A673 (cell line): Measurements from ENCODE around the gene RABL6. TPM values are rescaled to one million over a fixed set of nuclear protein-coding genes. Genes with fewer than 3 reads are reported as not detected.
"Not testable (repeated sequence)": the region's sequence is repeated elsewhere in the genome, so short reads cannot be mapped to it uniquely, and the experiment has no call there.

Experiments used
- BruUV-seq: library from RNA; stranded (reverse); fragments of 400-500 nt; replicated peaks from 2 replicates; lab custom pipeline; 2021; lab: Mats Ljungman, UMichigan
- CTCF ChIA-PET: fragments of 300-600 bp; sonication (Branson Sonifier 250); formaldehyde crosslinking; loops from one replicate; lab custom pipeline; 2022; ENCODE audit warnings: antibody characterized with exemption; lab: Charles Lee
- POLR2A ChIA-PET: fragments of 300-600 bp; sonication (Branson Sonifier 250); formaldehyde crosslinking; loops from one replicate; lab custom pipeline; 2022; ENCODE audit warnings: antibody characterized with exemption; ENCODE audit not compliant: low non-redundant PET; lab: Charles Lee
- DNase-seq: peaks from one replicate; pipeline ENCODE4 v3.0.0-alpha.2; 2015; ENCODE audit warnings: low spot score
- H3K27ac ChIP-seq: fragments of 200-600 bp; sonication (generic); 2 replicates; pipeline ENCODE4 v1.5.1; 2016; ENCODE audit warnings: mixed run types, low read depth, mild to moderate bottlenecking, mixed read lengths, antibody characterized with exemption, low read length; ENCODE audit not compliant: poor library complexity, severe bottlenecking
- H3K27me3 ChIP-seq: fragments of 200-600 bp; sonication (generic); replicated peaks from 2 replicates; pipeline ENCODE4 v1.6.1; 2017; ENCODE audit warnings: mixed run types, low read depth, mild to moderate bottlenecking, mixed read lengths, antibody characterized with exemption, low read length; ENCODE audit not compliant: insufficient read depth, poor library complexity
- H3K36me3 ChIP-seq: fragments of 200-600 bp; sonication (generic); 2 replicates; pipeline ENCODE4 v1.6.1; 2016; ENCODE audit warnings: mixed run types, mild to moderate bottlenecking, mixed read lengths, antibody characterized with exemption, low read length; ENCODE audit not compliant: insufficient read depth, poor library complexity, severe bottlenecking
- H3K4me1 ChIP-seq: fragments of 200-600 bp; sonication (generic); 2 replicates; pipeline ENCODE4 v1.6.1; 2017; ENCODE audit warnings: mixed run types, mild to moderate bottlenecking, mixed read lengths, antibody characterized with exemption, low read length; ENCODE audit not compliant: insufficient read depth, poor library complexity, severe bottlenecking
- H3K4me3 ChIP-seq: fragments of 200-600 bp; sonication (generic); 2 replicates; pipeline ENCODE4 v1.5.1; 2016; ENCODE audit warnings: low read depth, mixed run types, mild to moderate bottlenecking, mixed read lengths, low read length; ENCODE audit not compliant: poor library complexity, severe bottlenecking
- H3K9me3 ChIP-seq: fragments of 200-600 bp; sonication (generic); 2 replicates; pipeline ENCODE4 v1.6.1; 2016; ENCODE audit warnings: mixed run types, low read depth, mild to moderate bottlenecking, mixed read lengths, antibody characterized with exemption, low read length; ENCODE audit not compliant: poor library complexity, severe bottlenecking
- EZH2 ChIP-seq: fragments of 200-600 bp; sonication (generic); IDR thresholded peaks from 2 replicates; pipeline ENCODE4 v1.6.1; 2017; ENCODE audit warnings: borderline replicate concordance, low read depth, mild to moderate bottlenecking, mixed read lengths, antibody characterized with exemption, low read length; ENCODE audit not compliant: poor library complexity, severe bottlenecking
- intact Hi-C: fragments of 100-400 bp; cut with micrococcal nuclease; formaldehyde crosslinking; loops from one replicate; pipeline ENCODE4 v1.10.0; 2022; ENCODE audit not compliant: unreplicated experiment
- total RNA-seq: library from RNA; stranded (reverse); gene quantifications from 2 replicates; pipeline ENCODE4 v1.2.3, GENCODE V29; 2021
- TF ChIP-seq, protein P1 (sequence below): fragments of 300-800, 200-600 bp; sonication (generic); conservative IDR thresholded peaks from 2 replicates; pipeline ENCODE4 v1.5.1; 2017; ENCODE audit warnings: low read depth, mild to moderate bottlenecking, antibody characterized with exemption, low read length, moderate library complexity, mixed read lengths

RABL6 gene
- total RNA-seq, 1 experiment from 2014 or later: 210 TPM

- no peaks in the 10 kb centered on the region for H3K27me3 ChIP-seq
- no TSS peak for BruUV-seq
- no peak for DNase-seq
- H3K9me3 ChIP-seq: no peaks in the 10 kb centered on the region
- H3K4me3 ChIP-seq: no peak overlapping the region
- CTCF ChIA-PET: no interaction called here
- no peaks in the 10 kb centered on the region for H3K4me1 ChIP-seq
- no peak overlapping the region for H3K27ac ChIP-seq
- POLR2A ChIA-PET: no interaction called here
- intact Hi-C loops: no loop called here
- H3K36me3 ChIP-seq: peaks cover 39% of the 10 kb centered on the region
- no peak for TF ChIP-seq EZH2
- TF ChIP-seq, protein P1, sequence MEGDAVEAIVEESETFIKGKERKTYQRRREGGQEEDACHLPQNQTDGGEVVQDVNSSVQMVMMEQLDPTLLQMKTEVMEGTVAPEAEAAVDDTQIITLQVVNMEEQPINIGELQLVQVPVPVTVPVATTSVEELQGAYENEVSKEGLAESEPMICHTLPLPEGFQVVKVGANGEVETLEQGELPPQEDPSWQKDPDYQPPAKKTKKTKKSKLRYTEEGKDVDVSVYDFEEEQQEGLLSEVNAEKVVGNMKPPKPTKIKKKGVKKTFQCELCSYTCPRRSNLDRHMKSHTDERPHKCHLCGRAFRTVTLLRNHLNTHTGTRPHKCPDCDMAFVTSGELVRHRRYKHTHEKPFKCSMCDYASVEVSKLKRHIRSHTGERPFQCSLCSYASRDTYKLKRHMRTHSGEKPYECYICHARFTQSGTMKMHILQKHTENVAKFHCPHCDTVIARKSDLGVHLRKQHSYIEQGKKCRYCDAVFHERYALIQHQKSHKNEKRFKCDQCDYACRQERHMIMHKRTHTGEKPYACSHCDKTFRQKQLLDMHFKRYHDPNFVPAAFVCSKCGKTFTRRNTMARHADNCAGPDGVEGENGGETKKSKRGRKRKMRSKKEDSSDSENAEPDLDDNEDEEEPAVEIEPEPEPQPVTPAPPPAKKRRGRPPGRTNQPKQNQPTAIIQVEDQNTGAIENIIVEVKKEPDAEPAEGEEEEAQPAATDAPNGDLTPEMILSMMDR: no peak
Observed at GRCh38 chr9:136863623-136864273, 56.0 kb downstream of the RABL6 start.

DNA sequence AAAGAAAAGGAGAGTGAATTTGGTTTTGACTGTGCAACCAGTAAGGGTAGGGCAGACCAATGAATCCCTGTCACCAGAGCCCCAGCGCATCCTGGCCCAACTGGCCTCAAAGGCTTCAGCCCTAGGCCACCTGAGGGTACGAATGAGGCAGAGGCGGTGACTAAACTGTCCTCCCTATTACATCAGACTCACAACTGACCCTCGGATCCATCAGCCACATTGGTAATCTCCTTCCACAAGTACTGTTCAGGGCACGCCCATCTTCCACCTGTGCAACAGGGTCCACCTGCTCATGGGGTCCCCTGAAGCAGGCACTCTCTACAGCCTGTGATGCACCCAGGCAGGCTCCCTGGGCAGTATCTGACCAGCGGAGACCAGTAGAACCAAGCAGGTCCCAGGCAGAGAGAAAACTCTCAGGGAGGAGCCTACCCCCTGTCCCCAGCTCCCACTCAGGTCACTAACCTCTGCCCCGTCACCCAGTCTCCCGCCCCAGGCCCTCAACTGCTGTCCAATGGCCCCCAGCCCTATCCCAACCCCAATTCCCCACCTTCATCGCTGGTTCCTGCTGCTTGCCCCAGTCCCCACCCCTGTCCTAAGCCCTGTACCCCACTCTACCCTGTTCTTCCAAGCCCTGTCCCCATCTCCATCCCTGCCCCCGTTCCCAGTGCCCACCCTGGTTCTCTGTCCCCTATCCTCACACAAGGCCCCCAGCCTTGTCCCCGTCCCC lies 57.5 kb downstream of the RABL6 start:
- no TSS peak for BruUV-seq
- Histone ChIP-seq H3K4me3 (peak overlapping the region; percentile 87), H3K36me3 (peaks cover 39% of the 10 kb centered on the region), H3K9me3 (no peaks in the 10 kb centered on the region), H3K27me3 (no peaks in the 10 kb centered on the region), H3K27ac (peak overlapping the region; percentile 82), H3K4me1 (no peaks in the 10 kb centered on the region)
- no peak for DNase-seq
- POLR2A ChIA-PET: interaction anchor here (0.9 kb wide), 1 partner anchor 9 kb away, joined by 8 read pairs; no protein-coding TSS in a partner anchor
- TF ChIP-seq, protein P1: no peak
- TF ChIP-seq EZH2: no peak
- CTCF ChIA-PET: no interaction called here
- intact Hi-C loops: no loop called here

DNA sequence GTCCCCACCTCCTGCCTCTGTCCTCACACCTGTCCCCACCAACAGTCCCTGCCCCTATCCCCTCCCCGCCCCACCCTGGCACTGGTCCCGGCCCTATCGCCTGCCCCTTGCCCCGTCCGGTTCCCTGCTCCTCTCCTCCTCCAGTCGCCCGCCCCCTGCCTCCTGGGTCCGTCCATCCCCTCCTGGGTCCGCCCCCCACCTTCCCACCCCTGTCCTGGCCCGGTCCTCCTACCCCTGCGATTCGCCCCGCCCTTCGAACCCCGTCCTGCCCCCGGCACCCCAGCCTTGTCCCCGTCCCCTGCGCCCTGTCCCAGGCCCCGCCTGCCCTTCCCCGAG lies 58.0 kb downstream of the RABL6 start:
- Histone ChIP-seq H3K36me3 (peaks cover 35% of the 10 kb centered on the region), H3K4me3 (peak overlapping the region; percentile 87), H3K27ac (peak overlapping the region; percentile 82), H3K4me1 (no peaks in the 10 kb centered on the region), H3K9me3 (no peaks in the 10 kb centered on the region), H3K27me3 (no peaks in the 10 kb centered on the region)
- TF ChIP-seq, protein P1: no peak
- no peak for TF ChIP-seq EZH2
- CTCF ChIA-PET: interaction anchor here (0.6 kb wide), 1 partner anchor 20 kb away, joined by 3 read pairs; the partner anchor contains the start of gene TRAF2
- POLR2A ChIA-PET: interaction anchor here (0.9 kb wide), 1 partner anchor 9 kb away, joined by 8 read pairs; no protein-coding TSS in a partner anchor
- no peak for DNase-seq
- intact Hi-C loops: no loop called here
- BruUV-seq: no TSS peak

DNA sequence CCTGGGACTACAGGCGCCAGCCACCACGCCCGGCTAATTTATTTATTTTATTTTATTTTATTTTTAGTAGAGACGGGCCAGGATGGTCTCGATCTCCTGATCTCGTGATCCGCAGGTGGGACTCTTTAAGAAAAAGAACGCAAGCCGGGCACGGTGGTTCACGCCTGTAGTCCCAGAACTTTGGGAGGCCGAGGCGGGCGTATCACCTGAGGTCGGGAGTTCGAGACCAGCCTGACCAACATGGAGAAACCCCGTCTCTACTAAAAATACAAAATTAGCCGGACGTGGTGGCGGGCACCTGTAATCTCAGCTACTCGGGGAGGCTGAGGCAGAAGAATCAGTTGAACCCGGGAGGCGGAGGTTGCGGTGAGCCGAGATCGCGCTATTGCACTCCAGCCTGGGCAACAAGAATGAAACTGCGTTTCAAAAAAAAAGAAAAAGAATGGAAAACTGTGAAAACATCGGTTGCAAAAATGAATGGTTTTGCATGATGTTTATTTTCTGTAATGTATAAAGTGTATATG lies 59.2 kb downstream of the RABL6 start:
- CTCF ChIA-PET, BruUV-seq, H3K9me3 ChIP-seq, H3K27me3 ChIP-seq, DNase-seq, intact Hi-C loops, H3K4me1 ChIP-seq, POLR2A ChIA-PET: not testable (repeated sequence)
- peak overlapping the region; percentile 87 for H3K4me3 ChIP-seq
- peak overlapping the region; percentile 82 for H3K27ac ChIP-seq
- H3K36me3 ChIP-seq: peaks cover 25% of the 10 kb centered on the region
